Trophoblast cell (in vitro differentiated cells and primary cell): ENCODE measurements around the gene SLC22A23.

Source experiments
- DNase-seq, 2 donors: peaks; one replicate each; pipeline ENCODE4 v3.0.0-alpha.2; 2016
- H2AFZ ChIP-seq: 2 replicates; pipeline ENCODE4 v1.6.1; 2013; ENCODE audit warnings: low read length, moderate library complexity, mild to moderate bottlenecking; ENCODE audit not compliant: insufficient read depth, poor library complexity
- H2AK5ac ChIP-seq: 2 replicates; pipeline ENCODE4 v1.6.1; 2013; ENCODE audit warnings: mild to moderate bottlenecking, low read length
- H2BK120ac ChIP-seq: 2 replicates; pipeline ENCODE4 v1.6.1; 2013; ENCODE audit warnings: low read length, mild to moderate bottlenecking, moderate library complexity; ENCODE audit not compliant: insufficient read depth, poor library complexity
- H2BK12ac ChIP-seq: 2 replicates; pipeline ENCODE4 v1.6.1; 2013; ENCODE audit warnings: mild to moderate bottlenecking, low read length, moderate library complexity
- H2BK5ac ChIP-seq: 2 replicates; pipeline ENCODE4 v1.6.1; 2013; ENCODE audit warnings: low read length, low read depth, moderate library complexity, mild to moderate bottlenecking; ENCODE audit not compliant: poor library complexity
- H3K14ac ChIP-seq: 2 replicates; pipeline ENCODE4 v1.6.1; 2013; ENCODE audit warnings: mild to moderate bottlenecking, low read length
- H3K18ac ChIP-seq: 2 replicates; pipeline ENCODE4 v1.6.1; 2013; ENCODE audit warnings: mild to moderate bottlenecking, low read length
- H3K23ac ChIP-seq: 2 replicates; pipeline ENCODE4 v1.6.1; 2013; ENCODE audit warnings: low read length
- H3K27ac ChIP-seq: 2 replicates; pipeline ENCODE4 v1.5.1; 2013; ENCODE audit warnings: low read depth, mild to moderate bottlenecking, inconsistent platforms, low read length, moderate library complexity
- H3K27me3 ChIP-seq: 2 replicates; pipeline ENCODE4 v1.6.1; 2013; ENCODE audit warnings: inconsistent platforms, mild to moderate bottlenecking, low read length, moderate library complexity; ENCODE audit not compliant: insufficient read depth
- H3K36me3 ChIP-seq, 2 experiments: 1 replicate in 1 of 2; 2 replicates in 1 of 2; pipeline ENCODE4 v1.6.1; 2013; ENCODE audit warnings: low read length in 2 of 2, mild to moderate bottlenecking in 2 of 2, moderate library complexity in 1 of 2; ENCODE audit not compliant: insufficient read depth in 2 of 2, control insufficient read depth in 1 of 2
- H3K4ac ChIP-seq: 2 replicates; pipeline ENCODE4 v1.6.1; 2013; ENCODE audit warnings: low read depth, mild to moderate bottlenecking, low read length, moderate library complexity
- H3K4me1 ChIP-seq, 2 experiments: 1 replicate in 1 of 2; 2 replicates in 1 of 2; pipeline ENCODE4 v1.6.1; 2013; ENCODE audit warnings: low read length in 2 of 2, mild to moderate bottlenecking in 2 of 2, moderate library complexity in 1 of 2; ENCODE audit not compliant: insufficient read depth in 2 of 2, control insufficient read depth in 1 of 2
- H3K4me2 ChIP-seq: 2 replicates; pipeline ENCODE4 v1.6.1; 2013; ENCODE audit warnings: inconsistent platforms, mild to moderate bottlenecking, low read length, moderate library complexity
- H3K4me3 ChIP-seq: 2 replicates; pipeline ENCODE4 v1.5.1; 2013; ENCODE audit warnings: mild to moderate bottlenecking, low read depth, low read length, inconsistent platforms
- H3K79me1 ChIP-seq: one replicate; pipeline ENCODE4 v1.6.1; 2013; ENCODE audit warnings: low read length
- H3K79me2 ChIP-seq: 2 replicates; pipeline ENCODE4 v1.6.1; 2013; ENCODE audit warnings: low read length, mild to moderate bottlenecking; ENCODE audit not compliant: control insufficient read depth, insufficient read depth, poor library complexity
- H3K9ac ChIP-seq: 2 replicates; pipeline ENCODE4 v1.6.1; 2013; ENCODE audit warnings: mild to moderate bottlenecking, low read length
- H3K9me3 ChIP-seq: 2 replicates; pipeline ENCODE4 v1.6.1; 2013; ENCODE audit warnings: low read depth, mild to moderate bottlenecking, control low read depth, inconsistent platforms, low read length; ENCODE audit not compliant: insufficient read depth
- H4K12ac ChIP-seq: 2 replicates; pipeline ENCODE4 v1.6.1; 2013; ENCODE audit warnings: low read depth, mild to moderate bottlenecking, low read length, moderate library complexity
- H4K8ac ChIP-seq: 2 replicates; pipeline ENCODE4 v1.6.1; 2013; ENCODE audit warnings: low read depth, mild to moderate bottlenecking, low read length, moderate library complexity
- H4K91ac ChIP-seq: one replicate; pipeline ENCODE4 v1.6.1; 2013; ENCODE audit warnings: low read depth, mild to moderate bottlenecking, low read length, moderate library complexity
- WGBS: extraction: QIAGEN DNeasy Blood & Tissue Kit; methylation state at CpG from one replicate; pipeline ENCODE4 v1.1.7; 2013; ENCODE audit warnings: missing lambda C conversion rate; ENCODE audit not compliant: insufficient read length, insufficient coverage; ENCODE audit errors: extremely low coverage; 5-methylcytosine and 5-hydroxymethylcytosine counted together

The SLC22A23 gene

GRCh38 chr6:3390698-3391097, 66.2 kb downstream of the SLC22A23 start:
- H3K4me2 ChIP-seq, result no peak overlapping the region
- H3K27me3 ChIP-seq, result no peaks in the 10 kb centered on the region

DNA sequence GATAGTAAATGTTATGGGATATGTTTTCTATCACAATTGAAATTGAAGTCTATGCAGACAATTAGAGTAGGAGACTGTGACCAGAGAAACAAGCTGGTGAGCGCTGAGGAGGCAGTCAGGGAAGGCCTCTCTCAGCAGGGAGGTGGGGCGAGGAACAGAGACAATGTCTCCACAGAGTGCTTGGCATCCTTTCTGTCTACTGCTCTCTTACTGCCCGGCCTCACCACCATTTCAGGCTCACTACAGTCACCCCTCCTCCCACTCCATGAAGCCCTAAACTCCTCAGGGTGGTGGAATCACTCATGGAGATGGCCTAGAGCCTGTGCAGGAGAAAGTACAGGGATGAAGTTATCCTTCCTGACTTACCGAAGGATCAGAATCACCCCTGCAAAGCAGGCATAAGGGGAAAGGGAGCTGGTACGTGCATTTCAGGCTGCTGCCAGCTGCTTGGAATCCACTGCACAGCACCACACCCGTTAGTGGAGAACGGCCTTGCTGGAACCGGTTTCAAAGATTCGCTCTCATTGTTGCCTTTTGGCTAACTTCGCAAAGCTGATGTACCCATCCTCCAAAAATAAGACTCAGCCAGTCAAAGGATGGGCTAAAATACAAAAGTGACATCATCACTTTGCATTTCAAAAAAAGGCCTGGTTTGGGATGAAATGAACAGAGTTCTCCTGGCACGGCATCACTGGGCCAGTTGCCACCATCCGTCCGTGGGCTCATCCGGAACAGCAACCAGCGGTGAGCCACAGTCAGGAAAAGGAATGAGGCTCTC, 67.3 kb downstream of the SLC22A23 start:
- Histone ChIP-seq H3K9me3 (peaks cover under 1% of the 10 kb centered on the region), H2BK5ac (no peak overlapping the region), H3K79me1 (peaks cover 3% of the 10 kb centered on the region), H4K12ac (no peak overlapping the region), H3K27ac (no peak overlapping the region), H3K4me1 (peaks cover 5 to 13% of the 10 kb centered on the region in 2 experiments), H2BK120ac (no peak overlapping the region), H3K9ac (no peak overlapping the region), H4K91ac (no peak overlapping the region), H3K4me3 (no peak overlapping the region), H2AK5ac (no peak overlapping the region), H3K23ac (no peak overlapping the region), H2AFZ (peak overlapping the region; percentile 45), H3K4me2 (no peak overlapping the region), H3K79me2 (peaks cover under 1% of the 10 kb centered on the region), H3K27me3 (no peaks in the 10 kb centered on the region), H3K4ac (peak overlapping the region; percentile 13), H3K18ac (no peak overlapping the region), H4K8ac (no peak overlapping the region), H2BK12ac (no peak overlapping the region), H3K14ac (no peak overlapping the region), H3K36me3 (peaks cover 8 to 13% of the 10 kb centered on the region in 2 experiments)
- WGBS, result no CpG with 5 or more reads among the region's 15 CpGs
- no peak for DNase-seq

More at GRCh38 chr6:3390698-3391097, 66.2 kb downstream of the SLC22A23 start:
- Histone ChIP-seq H3K4me1 (peaks cover 5 to 13% of the 10 kb centered on the region in 2 experiments), H4K12ac (no peak overlapping the region), H3K79me2 (peaks cover 3% of the 10 kb centered on the region), H2BK5ac (no peak overlapping the region), H2AK5ac (no peak overlapping the region), H3K36me3 (peaks cover 11 to 16% of the 10 kb centered on the region in 2 experiments), H3K4me3 (no peak overlapping the region), H3K14ac (no peak overlapping the region), H3K18ac (no peak overlapping the region), H2BK120ac (no peak overlapping the region), H3K4ac (peak overlapping the region; percentile 14), H2BK12ac (no peak overlapping the region), H4K8ac (no peak overlapping the region), H2AFZ (no peak overlapping the region), H3K9ac (no peak overlapping the region), H3K79me1 (peaks cover 5% of the 10 kb centered on the region), H3K23ac (no peak overlapping the region), H4K91ac (no peak overlapping the region), H3K27ac (no peak overlapping the region), H3K9me3 (peaks cover 3% of the 10 kb centered on the region)
- no peak for DNase-seq
- WGBS, result no CpG with 5 or more reads among the region's 5 CpGs

GRCh38 chr6:3388786-3389185, 68.1 kb downstream of the SLC22A23 start:
- DNase-seq, result no peak

GRCh38 chr6:3386374-3386857, 70.4 kb downstream of the SLC22A23 start:
- no peak overlapping the region for H3K4me2 ChIP-seq
- H3K18ac ChIP-seq, result no peak overlapping the region
- H3K79me1 ChIP-seq, result no peaks in the 10 kb centered on the region
- H2BK120ac ChIP-seq, result no peak overlapping the region
- no peak overlapping the region for H3K4me3 ChIP-seq
- H2BK12ac ChIP-seq, result no peak overlapping the region
- H3K23ac ChIP-seq, result no peak overlapping the region
- H3K36me3 ChIP-seq, result peaks cover 6 to 12% of the 10 kb centered on the region in 2 experiments
- no peak for DNase-seq
- WGBS, result no CpG with 5 or more reads among the region's 11 CpGs
- peaks cover 3 to 4% of the 10 kb centered on the region in 2 experiments for H3K4me1 ChIP-seq
- H3K14ac ChIP-seq, result no peak overlapping the region
- no peak overlapping the region for H3K27ac ChIP-seq
- no peaks in the 10 kb centered on the region for H3K27me3 ChIP-seq
- H4K8ac ChIP-seq, result no peak overlapping the region
- H2BK5ac ChIP-seq, result no peak overlapping the region
- H3K79me2 ChIP-seq, result no peaks in the 10 kb centered on the region
- H4K12ac ChIP-seq, result no peak overlapping the region
- H3K4ac ChIP-seq, result peak overlapping the region; percentile 8
- no peak overlapping the region for H3K9ac ChIP-seq
- H3K9me3 ChIP-seq, result no peaks in the 10 kb centered on the region
- no peak overlapping the region for H4K91ac ChIP-seq
- H2AFZ ChIP-seq, result no peak overlapping the region
- H2AK5ac ChIP-seq, result no peak overlapping the region

More at GRCh38 chr6:3388786-3389185, 68.1 kb downstream of the SLC22A23 start:
- no peak overlapping the region for H2AK5ac ChIP-seq
- H2BK5ac ChIP-seq, result no peak overlapping the region
- no peak overlapping the region for H3K9ac ChIP-seq
- no peak overlapping the region for H3K4me2 ChIP-seq
- no peak overlapping the region for H3K27ac ChIP-seq
- peaks cover 6 to 12% of the 10 kb centered on the region in 2 experiments for H3K36me3 ChIP-seq
- H4K91ac ChIP-seq, result no peak overlapping the region
- H4K8ac ChIP-seq, result no peak overlapping the region
- H3K79me2 ChIP-seq, result no peaks in the 10 kb centered on the region
- H3K9me3 ChIP-seq, result no peaks in the 10 kb centered on the region
- H3K4ac ChIP-seq, result no peak overlapping the region
- H3K4me3 ChIP-seq, result no peak overlapping the region
- H3K79me1 ChIP-seq, result no peaks in the 10 kb centered on the region
- H3K4me1 ChIP-seq, result peaks cover 5 to 13% of the 10 kb centered on the region in 2 experiments
- H2BK12ac ChIP-seq, result no peak overlapping the region
- H3K27me3 ChIP-seq, result no peaks in the 10 kb centered on the region
- H3K18ac ChIP-seq, result no peak overlapping the region
- H3K14ac ChIP-seq, result no peak overlapping the region
- no peak overlapping the region for H4K12ac ChIP-seq
- WGBS, result no CpG with 5 or more reads among the region's 9 CpGs
- no peak overlapping the region for H2BK120ac ChIP-seq
- no peak overlapping the region for H3K23ac ChIP-seq
- H2AFZ ChIP-seq, result no peak overlapping the region
